ENCODE results near the gene DUS1L.
A peak's percentile ranks its signal among the peaks of the same experiment; 100 is the strongest.

The DUS1L gene

GRCh38 chr17:82025401-82026107 lies 40.0 kb downstream of the DUS1L start:
- no peak for DNase-seq

GRCh38 chr17:82024859-82025258 lies 40.7 kb downstream of the DUS1L start:
- DNase-seq = no peak

- DNase-seq = peak; percentile 76
Observed at GRCh38 chr17:82023447-82024241, 42.0 kb downstream of the DUS1L start.

GRCh38 chr17:82022981-82023446 lies 42.6 kb downstream of the DUS1L start, which contains the start of gene LRRC45:
TSS of gene LRRC45 (plus strand) at chr17:82023305. CDS start at chr17:82023644, 339 bp downstream.
- DNase-seq = peak; percentile 82

- peak; percentile 84 for DNase-seq
Observed at GRCh38 chr17:82022310-82022980, 43.2 kb downstream of the DUS1L start, which contains the start of gene CENPX. TSS of gene CENPX (minus strand) at chr17:82022878. CDS start at chr17:82022861, 17 bp downstream.

- no peak for DNase-seq
Observed at GRCh38 chr17:82021900-82022309, 43.7 kb downstream of the DUS1L start.

GRCh38 chr17:82021107-82021899 lies 44.3 kb downstream of the DUS1L start:
- DNase-seq = peak; percentile 65

GRCh38 chr17:82020572-82021106 lies 45.0 kb downstream of the DUS1L start:
- DNase-seq = no peak

GRCh38 chr17:82019690-82020571 lies 45.7 kb downstream of the DUS1L start:
- DNase-seq = no peak

- no peak for DNase-seq
Observed at GRCh38 chr17:82018989-82019689, 46.5 kb downstream of the DUS1L start.

- peak; percentile 60 for DNase-seq
Observed at GRCh38 chr17:82018152-82018988, 47.2 kb downstream of the DUS1L start.

- peak; percentile 5 for DNase-seq
Observed at GRCh38 chr17:82017612-82018151, 47.9 kb downstream of the DUS1L start.

- no peak for DNase-seq
Observed at GRCh38 chr17:82016875-82017459, 48.6 kb downstream of the DUS1L start.

GRCh38 chr17:82016061-82016874 lies 49.3 kb downstream of the DUS1L start:
- DNase-seq = no peak

- no peak for DNase-seq
Observed at GRCh38 chr17:82015311-82015971, 50.2 kb downstream of the DUS1L start.

- DNase-seq = no peak
Observed at GRCh38 chr17:82014971-82015310, 50.7 kb downstream of the DUS1L start.

- no peak for DNase-seq
Observed at GRCh38 chr17:82014432-82014831, 51.2 kb downstream of the DUS1L start.

Data from right kidney (tissue), 1 donor.